Mesenchymal stem cell (in vitro differentiated cells and primary cell): ENCODE results near the gene CAMK2G.

Experiments
- DNase-seq: peaks from one replicate; pipeline ENCODE4 v3.0.0-alpha.2; 2013
- H2AFZ ChIP-seq: one replicate; pipeline ENCODE4 v1.6.1; 2013; ENCODE audit warnings: low read depth, mild to moderate bottlenecking, control low read depth, inconsistent platforms, low read length, moderate library complexity
- H2AK5ac ChIP-seq: 2 replicates; pipeline ENCODE4 v1.6.1; 2013; ENCODE audit warnings: low read length, moderate library complexity, mild to moderate bottlenecking, inconsistent platforms; ENCODE audit not compliant: severe bottlenecking
- H2BK120ac ChIP-seq: one replicate; pipeline ENCODE4 v1.6.1; 2013; ENCODE audit warnings: low read depth, mild to moderate bottlenecking, inconsistent platforms, low read length, moderate library complexity
- H2BK12ac ChIP-seq, 2 experiments: one replicate each; pipeline ENCODE4 v1.6.1; 2013; ENCODE audit warnings: inconsistent platforms in 2 of 2, low read length in 2 of 2, mild to moderate bottlenecking in 2 of 2, moderate library complexity in 2 of 2, control low read depth in 1 of 2
- H2BK15ac ChIP-seq: one replicate; pipeline ENCODE4 v1.6.1; 2013; ENCODE audit warnings: mild to moderate bottlenecking, low read depth, inconsistent platforms; ENCODE audit not compliant: poor library complexity, severe bottlenecking
- H2BK5ac ChIP-seq: 2 replicates; pipeline ENCODE4 v1.6.1; 2013; ENCODE audit warnings: low read depth, mild to moderate bottlenecking, low read length, control low read depth, inconsistent platforms; ENCODE audit not compliant: poor library complexity, severe bottlenecking
- H3K14ac ChIP-seq, 2 experiments: one replicate each; pipeline ENCODE4 v1.6.1; 2013; ENCODE audit warnings: inconsistent platforms in 2 of 2, low read length in 2 of 2, control low read depth in 1 of 2, mild to moderate bottlenecking in 1 of 2, moderate library complexity in 1 of 2
- H3K18ac ChIP-seq, 2 experiments: one replicate each; pipeline ENCODE4 v1.6.1; 2013; ENCODE audit warnings: inconsistent platforms in 2 of 2, low read length in 2 of 2, control low read depth in 1 of 2, low read depth in 1 of 2, mild to moderate bottlenecking in 1 of 2
- H3K23ac ChIP-seq, 2 experiments: one replicate each; pipeline ENCODE4 v1.6.1; 2013; ENCODE audit warnings: inconsistent platforms in 2 of 2, low read length in 2 of 2, mild to moderate bottlenecking in 2 of 2, moderate library complexity in 2 of 2, control low read depth in 1 of 2
- H3K27ac ChIP-seq: 2 replicates; pipeline ENCODE4 v1.5.1; 2013; ENCODE audit warnings: mild to moderate bottlenecking, moderate library complexity, low read length, control low read depth, inconsistent platforms; ENCODE audit not compliant: poor library complexity, severe bottlenecking
- H3K27me3 ChIP-seq, 2 experiments: 2 replicates each; pipeline versions ENCODE4 v1.6.1 to v1.7.0; 2013; ENCODE audit warnings: low read length in 2 of 2, mild to moderate bottlenecking in 2 of 2, moderate library complexity in 2 of 2, control low read depth in 1 of 2, inconsistent platforms in 1 of 2; ENCODE audit not compliant: control insufficient read depth in 1 of 2, insufficient read depth in 1 of 2
- H3K36me3 ChIP-seq, 2 experiments: 2 replicates each; pipeline versions ENCODE4 v1.6.1 to v1.7.0; 2013; ENCODE audit warnings: low read length in 2 of 2, control low read depth in 1 of 2, inconsistent platforms in 1 of 2, low read depth in 1 of 2, mild to moderate bottlenecking in 1 of 2; ENCODE audit not compliant: insufficient read depth in 2 of 2, control insufficient read depth in 1 of 2
- H3K4ac ChIP-seq, 2 experiments: one replicate each; pipeline ENCODE4 v1.6.1; 2013; ENCODE audit warnings: inconsistent platforms in 2 of 2, low read length in 2 of 2, mild to moderate bottlenecking in 2 of 2, moderate library complexity in 2 of 2, control low read depth in 1 of 2, low read depth in 1 of 2
- H3K4me1 ChIP-seq: 2 replicates; pipeline ENCODE4 v1.6.1; 2013; ENCODE audit warnings: low read depth, low read length, control low read depth; ENCODE audit not compliant: control insufficient read depth, insufficient read depth
- H3K4me2 ChIP-seq: 2 replicates; pipeline ENCODE4 v1.6.1; 2013; ENCODE audit warnings: low read length, mild to moderate bottlenecking, inconsistent platforms; ENCODE audit not compliant: poor library complexity, severe bottlenecking
- H3K4me3 ChIP-seq, 2 experiments: 2 replicates each; pipeline versions ENCODE4 v1.5.1 to v1.7.0; 2013; ENCODE audit warnings: low read length in 2 of 2, mild to moderate bottlenecking in 2 of 2, control low read depth in 1 of 2, low read depth in 1 of 2; ENCODE audit not compliant: insufficient read depth in 1 of 2
- H3K79me1 ChIP-seq: replicated peaks from 2 replicates; pipeline ENCODE4 v1.6.1; 2013; ENCODE audit warnings: mild to moderate bottlenecking, control low read depth, low read length, inconsistent platforms; ENCODE audit not compliant: poor library complexity, severe bottlenecking
- H3K9ac ChIP-seq: 2 replicates; pipeline ENCODE4 v1.7.0; 2013; ENCODE audit warnings: mild to moderate bottlenecking, low read length, moderate library complexity
- H3K9me3 ChIP-seq: 2 replicates; pipeline ENCODE4 v1.7.0; 2013; ENCODE audit warnings: mild to moderate bottlenecking, low read length; ENCODE audit not compliant: control insufficient read depth
- H4K8ac ChIP-seq: one replicate; pipeline ENCODE4 v1.6.1; 2013; ENCODE audit warnings: inconsistent platforms, mild to moderate bottlenecking, low read length, moderate library complexity
- H4K91ac ChIP-seq: one replicate; pipeline ENCODE4 v1.6.1; 2013; ENCODE audit warnings: mild to moderate bottlenecking, low read length, inconsistent platforms
- whole genome bisulfite sequencing: methylation state at CpG from one replicate; pipeline ENCODE4 v1.1.7; 2013; ENCODE audit warnings: mixed read lengths; 5-methylcytosine and 5-hydroxymethylcytosine counted together

Gene CAMK2G

DNA sequence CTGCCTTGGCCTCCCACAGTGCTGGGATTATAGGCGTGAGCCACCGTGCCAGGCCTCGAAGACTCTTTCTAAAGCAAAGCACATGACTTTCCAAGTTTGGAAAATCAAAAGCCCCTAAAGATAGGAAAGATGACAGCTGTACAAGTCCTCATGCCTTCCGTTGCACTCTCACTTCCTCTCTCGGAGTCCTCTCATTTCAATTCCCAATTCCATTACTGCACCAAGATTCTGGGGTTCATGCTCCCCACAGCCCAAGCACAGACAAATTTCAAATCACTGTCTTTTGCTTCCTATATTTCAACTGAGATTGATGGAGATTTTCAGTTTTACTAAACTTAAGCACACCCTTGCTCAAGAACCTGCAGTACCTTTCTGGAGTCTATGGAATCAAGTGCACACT is 25.7 kb upstream of the CAMK2G start:
- WGBS: 86% methylated on average over 5 of the region's 5 CpGs

GRCh38 chr10:73899423-73899822 is 25.1 kb upstream of the CAMK2G start:
- Histone ChIP-seq H3K14ac (no peak overlapping the region), H3K27me3 (no peaks in the 10 kb centered on the region), H2BK120ac (no peak overlapping the region), H2BK5ac (no peak overlapping the region), H3K4me1 (peaks cover 16% of the 10 kb centered on the region), H2BK15ac (no peak overlapping the region), H3K36me3 (no peaks in the 10 kb centered on the region), H3K18ac (no peak overlapping the region), H3K4me3 (no peak overlapping the region), H3K9ac (peak overlapping the region; percentile 7), H3K9me3 (no peaks in the 10 kb centered on the region), H3K79me1 (no peaks in the 10 kb centered on the region), H4K8ac (no peak overlapping the region), H3K4ac (no peak overlapping the region), H3K4me2 (no peak overlapping the region), H2AK5ac (no peak overlapping the region), H3K27ac (peak overlapping the region; percentile 71), H3K23ac (no peak overlapping the region), H2AFZ (no peak overlapping the region), H4K91ac (no peak overlapping the region), H2BK12ac (peak overlapping the region in 1 of 2 experiments; percentile 16)
- peak; percentile 93 for DNase-seq
- WGBS: under 1% methylated on average over 4 of the region's 4 CpGs

More for the DNA sequence above, 25.7 kb upstream of the CAMK2G start:
- H3K4ac ChIP-seq: no peak overlapping the region
- H2AFZ ChIP-seq: no peak overlapping the region
- no peak overlapping the region for H3K4me3 ChIP-seq
- no peak overlapping the region for H3K9ac ChIP-seq
- H3K9me3 ChIP-seq: no peaks in the 10 kb centered on the region
- H2BK120ac ChIP-seq: peak overlapping the region; percentile 64
- H3K14ac ChIP-seq: no peak overlapping the region
- peak overlapping the region in 1 of 2 experiments; percentile 55 for H3K18ac ChIP-seq
- no peak overlapping the region for H2BK5ac ChIP-seq
- no peaks in the 10 kb centered on the region for H3K79me1 ChIP-seq
- no peak for DNase-seq
- no peak overlapping the region for H3K4me2 ChIP-seq
- H3K4me1 ChIP-seq: peaks cover 14% of the 10 kb centered on the region
- peak overlapping the region; percentile 99 for H2AK5ac ChIP-seq
- no peaks in the 10 kb centered on the region for H3K27me3 ChIP-seq
- H2BK15ac ChIP-seq: no peak overlapping the region
- H3K36me3 ChIP-seq: no peaks in the 10 kb centered on the region
- H3K23ac ChIP-seq: no peak overlapping the region
- H3K27ac ChIP-seq: peak overlapping the region; percentile 71
- H2BK12ac ChIP-seq: peak overlapping the region; percentile 66 to 83
- H4K8ac ChIP-seq: no peak overlapping the region
- H4K91ac ChIP-seq: no peak overlapping the region

DNA sequence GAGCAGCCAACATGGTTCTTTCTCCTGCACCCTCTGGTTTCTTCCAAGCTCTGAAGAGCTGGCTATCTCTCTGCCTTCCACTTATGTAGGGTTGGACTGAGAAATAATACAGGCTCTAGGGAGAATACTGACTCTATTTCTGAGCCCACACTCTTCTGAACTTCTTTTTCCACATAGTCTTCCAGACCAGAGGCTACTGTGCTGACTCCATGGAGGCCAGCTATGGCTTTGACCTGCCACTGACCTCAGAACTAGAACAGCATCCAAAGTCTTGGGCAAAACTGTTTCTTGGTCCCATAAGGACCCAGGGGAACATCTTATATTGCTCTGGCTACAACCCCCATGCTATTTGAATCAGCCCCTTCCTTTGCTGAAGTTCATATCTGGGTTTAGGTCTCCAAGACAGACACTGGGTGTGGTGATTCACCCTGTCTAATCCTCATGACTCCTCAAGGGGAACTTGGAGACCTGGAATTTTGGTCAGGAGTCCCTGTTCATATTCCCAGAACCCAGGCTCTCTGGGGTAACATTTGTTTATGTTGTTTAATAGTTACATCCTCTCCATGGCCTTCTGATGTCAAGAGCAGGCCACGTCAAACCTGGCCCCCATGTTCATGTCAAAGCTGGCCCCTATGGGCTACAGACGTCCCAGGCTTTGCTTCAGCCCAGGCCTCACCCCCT is 24.5 kb upstream of the CAMK2G start:
- H3K23ac ChIP-seq: no peak overlapping the region
- H3K18ac ChIP-seq: peak overlapping the region; percentile 30 to 67
- peak overlapping the region; percentile 46 to 82 for H2BK12ac ChIP-seq
- peaks cover 17% of the 10 kb centered on the region for H3K4me1 ChIP-seq
- no peak overlapping the region for H2BK15ac ChIP-seq
- peak overlapping the region; percentile 16 for H4K8ac ChIP-seq
- peak overlapping the region; percentile 48 for H4K91ac ChIP-seq
- no peak overlapping the region for H3K4me3 ChIP-seq
- peak; percentile 81 for DNase-seq
- H2BK120ac ChIP-seq: peak overlapping the region; percentile 44
- H3K4ac ChIP-seq: peak overlapping the region in 1 of 2 experiments; percentile 54
- no peak overlapping the region for H3K14ac ChIP-seq
- H3K79me1 ChIP-seq: no peaks in the 10 kb centered on the region
- no peaks in the 10 kb centered on the region for H3K36me3 ChIP-seq
- 0% methylated on average over 2 of the region's 2 CpGs for WGBS
- H3K9ac ChIP-seq: peak overlapping the region; percentile 7
- no peak overlapping the region for H2AFZ ChIP-seq
- no peak overlapping the region for H2BK5ac ChIP-seq
- H2AK5ac ChIP-seq: peak overlapping the region; percentile 80
- H3K27ac ChIP-seq: peak overlapping the region; percentile 71
- H3K4me2 ChIP-seq: no peak overlapping the region
- no peaks in the 10 kb centered on the region for H3K27me3 ChIP-seq
- H3K9me3 ChIP-seq: no peaks in the 10 kb centered on the region

- no peak overlapping the region for H3K9ac ChIP-seq
- H3K23ac ChIP-seq: no peak overlapping the region
- H3K9me3 ChIP-seq: no peaks in the 10 kb centered on the region
- H2BK15ac ChIP-seq: no peak overlapping the region
- H3K36me3 ChIP-seq: no peaks in the 10 kb centered on the region
- peaks cover 20% of the 10 kb centered on the region for H3K4me1 ChIP-seq
- H3K4me3 ChIP-seq: no peak overlapping the region
- no peak for DNase-seq
- H2AFZ ChIP-seq: no peak overlapping the region
- H3K14ac ChIP-seq: no peak overlapping the region
- H3K18ac ChIP-seq: no peak overlapping the region
- H4K8ac ChIP-seq: no peak overlapping the region
- no peaks in the 10 kb centered on the region for H3K79me1 ChIP-seq
- H2AK5ac ChIP-seq: no peak overlapping the region
- no peak overlapping the region for H3K27ac ChIP-seq
- H4K91ac ChIP-seq: no peak overlapping the region
- no peak overlapping the region for H2BK120ac ChIP-seq
- H3K27me3 ChIP-seq: no peaks in the 10 kb centered on the region
- no peak overlapping the region for H3K4ac ChIP-seq
- no peak overlapping the region for H3K4me2 ChIP-seq
- H2BK5ac ChIP-seq: no peak overlapping the region
- H2BK12ac ChIP-seq: no peak overlapping the region
- WGBS: no CpG with 5 or more reads among the region's 1 CpG
Observed at GRCh38 chr10:73897693-73898092, 23.3 kb upstream of the CAMK2G start.
